GM12892 (cell line): Measurements from ENCODE around the gene LBX2.

ENCODE experiments used
- POLR2A ChIP-seq: IDR thresholded peaks from 2 replicates; pipeline ENCODE4 v1.6.1; 2011; ENCODE audit warnings: low read depth, low read length, control low read depth
- POLR2AphosphoS5 ChIP-seq: IDR thresholded peaks from 2 replicates; pipeline ENCODE4 v1.6.1; 2011; ENCODE audit warnings: low read depth, low read length, control low read depth
- TAF1 ChIP-seq: IDR thresholded peaks from 2 replicates; pipeline ENCODE4 v1.6.1; 2011; ENCODE audit warnings: low read depth, mild to moderate bottlenecking, control low read depth, low read length, borderline replicate concordance

- TF ChIP-seq POLR2A (peak; percentile 49; the same call in 1 of the 2 replicates), TAF1 (0 out of 2 replicates have a peak, but pooled peaks have one; percentile 47), POLR2AphosphoS5 (0 out of 2 replicates have a peak, but pooled peaks have one; percentile 33)
Observed at GRCh38 chr2:74458132-74458937, 41.1 kb downstream of the LBX2 start, which contains the start of gene WBP1.
